Ascending aorta (tissue), 2 donors: Measurements from ENCODE around the gene BTN3A1. TPM values are rescaled to one million over a fixed set of nuclear protein-coding genes. Genes with fewer than 3 reads are reported as not detected.
A peak's percentile ranks its signal among the peaks of the same experiment; 100 is the strongest.

ENCODE experiments used
- DNase-seq, 2 donors: peaks; one replicate each; pipeline ENCODE4 v3.0.0-alpha.2; 2019; ENCODE audit warnings: low spot score in 2 of 2
- H3K27ac ChIP-seq, 2 donors: fragments of 200-600 bp; sonication (generic); one replicate each; pipeline ENCODE4 v1.5.1; 2016 to 2017; ENCODE audit warnings: mild to moderate bottlenecking in 1 of 2
- H3K27me3 ChIP-seq: fragments of 200-600 bp; sonication (generic); one replicate; pipeline ENCODE4 v1.5.1; 2017
- H3K36me3 ChIP-seq, 2 donors: fragments of 200-600 bp; sonication (generic); one replicate each; pipeline ENCODE4 v1.5.1; 2016
- H3K4me1 ChIP-seq, 2 donors: fragments of 200-600 bp; sonication (generic); one replicate each; pipeline ENCODE4 v1.5.1; 2016 to 2017; ENCODE audit warnings: mild to moderate bottlenecking in 1 of 2
- H3K4me3 ChIP-seq, 2 donors: fragments of 200-600 bp; sonication (generic); one replicate each; pipeline ENCODE4 v1.5.1; 2016 to 2017; ENCODE audit warnings: mild to moderate bottlenecking in 1 of 2
- H3K9me3 ChIP-seq, 2 donors: fragments of 200-600 bp; sonication (generic); one replicate each; pipeline ENCODE4 v1.5.1; 2016
- intact Hi-C: fragments of 100-400 bp; cut with DNase I; formaldehyde crosslinking; loops from one replicate; pipeline ENCODE4 v1.15.1; 2023
- total RNA-seq: library from RNA; depleted of rRNA; stranded (reverse); fragments of >200 nt; gene quantifications from one replicate; pipeline ENCODE4 v1.1.0, GENCODE V29; 2016
- TF ChIP-seq, protein P1 (sequence below), 3 experiments: fragments of 200-600 bp in 2 of 3; fragments of 450-650 bp in 1 of 3; sonication (generic) in 2 of 3; IDR thresholded peaks; one replicate each; pipeline ENCODE4 v1.5.1; 2016 to 2019; ENCODE audit warnings: antibody characterized with exemption in 3 of 3, mild to moderate bottlenecking in 1 of 3, moderate library complexity in 1 of 3

Gene BTN3A1
- total RNA-seq, 1 donor from 2014 or later = 7.7 TPM

DNA sequence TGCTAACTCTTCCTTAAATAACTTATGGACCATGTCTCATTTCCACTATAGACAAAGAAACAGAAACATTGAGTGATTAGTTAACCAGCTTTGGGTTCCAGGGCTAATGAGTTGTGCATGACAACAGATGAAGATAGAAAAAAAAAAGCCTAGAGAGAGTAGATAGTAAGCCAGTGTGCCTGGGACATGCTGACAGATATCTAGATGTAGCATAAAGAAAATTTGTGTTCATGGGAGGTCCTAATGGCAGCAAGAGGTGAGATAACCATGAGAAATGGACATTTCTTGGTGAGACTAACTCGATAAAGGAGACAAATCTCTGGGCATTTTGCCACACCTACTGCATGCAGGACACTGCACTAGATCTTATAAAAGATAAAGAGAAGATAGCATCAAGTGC lies 35.5 kb downstream of the BTN3A1 start:
- TF ChIP-seq, protein P1, sequence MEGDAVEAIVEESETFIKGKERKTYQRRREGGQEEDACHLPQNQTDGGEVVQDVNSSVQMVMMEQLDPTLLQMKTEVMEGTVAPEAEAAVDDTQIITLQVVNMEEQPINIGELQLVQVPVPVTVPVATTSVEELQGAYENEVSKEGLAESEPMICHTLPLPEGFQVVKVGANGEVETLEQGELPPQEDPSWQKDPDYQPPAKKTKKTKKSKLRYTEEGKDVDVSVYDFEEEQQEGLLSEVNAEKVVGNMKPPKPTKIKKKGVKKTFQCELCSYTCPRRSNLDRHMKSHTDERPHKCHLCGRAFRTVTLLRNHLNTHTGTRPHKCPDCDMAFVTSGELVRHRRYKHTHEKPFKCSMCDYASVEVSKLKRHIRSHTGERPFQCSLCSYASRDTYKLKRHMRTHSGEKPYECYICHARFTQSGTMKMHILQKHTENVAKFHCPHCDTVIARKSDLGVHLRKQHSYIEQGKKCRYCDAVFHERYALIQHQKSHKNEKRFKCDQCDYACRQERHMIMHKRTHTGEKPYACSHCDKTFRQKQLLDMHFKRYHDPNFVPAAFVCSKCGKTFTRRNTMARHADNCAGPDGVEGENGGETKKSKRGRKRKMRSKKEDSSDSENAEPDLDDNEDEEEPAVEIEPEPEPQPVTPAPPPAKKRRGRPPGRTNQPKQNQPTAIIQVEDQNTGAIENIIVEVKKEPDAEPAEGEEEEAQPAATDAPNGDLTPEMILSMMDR (IDR thresholded peaks at IDR 0.05) = no peak
- Histone ChIP-seq H3K27ac (no peak overlapping the region), H3K4me3 (no peak overlapping the region), H3K36me3 (no peaks in the 10 kb centered on the region), H3K4me1 (peaks cover 4 to 19% of the 10 kb centered on the region in 2 donors), H3K27me3 (no peaks in the 10 kb centered on the region), H3K9me3 (no peaks in the 10 kb centered on the region)
- no peak for DNase-seq
- intact Hi-C loops = loop anchor here (5.0 kb wide), 2 partner anchors 35 kb away; partner anchors contain the start of gene BTN3A1

DNA sequence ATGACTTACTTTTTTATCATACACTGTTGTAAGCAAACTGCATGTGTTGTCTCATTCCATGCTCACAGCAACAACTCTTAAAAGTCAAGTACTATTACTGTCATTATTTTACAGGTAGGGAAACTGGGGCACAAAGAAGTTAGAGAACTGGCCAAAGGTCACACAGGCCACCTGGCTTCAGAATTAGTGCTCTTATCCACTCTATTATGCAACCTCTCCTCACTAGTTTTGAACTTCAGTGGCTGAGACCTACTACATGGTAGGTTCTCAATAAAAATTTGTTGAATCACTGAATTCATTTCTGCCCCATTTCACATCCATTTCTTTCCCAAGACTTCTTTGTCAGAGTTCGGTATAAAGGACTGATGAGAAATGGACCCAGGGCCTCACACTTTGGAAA lies 35.9 kb downstream of the BTN3A1 start:
- no peaks in the 10 kb centered on the region for H3K36me3 ChIP-seq
- TF ChIP-seq, protein P1 (IDR thresholded peaks at IDR 0.05) = no peak
- H3K4me1 ChIP-seq = peaks cover 0 to 14% of the 10 kb centered on the region in 2 donors
- intact Hi-C loops = loop anchor here (5.0 kb wide), 2 partner anchors 34 to 36 kb away; partner anchors contain the start of gene BTN3A1
- no peak overlapping the region for H3K27ac ChIP-seq
- DNase-seq = no peak
- no peaks in the 10 kb centered on the region for H3K9me3 ChIP-seq
- no peaks in the 10 kb centered on the region for H3K27me3 ChIP-seq
- H3K4me3 ChIP-seq = no peak overlapping the region

DNA sequence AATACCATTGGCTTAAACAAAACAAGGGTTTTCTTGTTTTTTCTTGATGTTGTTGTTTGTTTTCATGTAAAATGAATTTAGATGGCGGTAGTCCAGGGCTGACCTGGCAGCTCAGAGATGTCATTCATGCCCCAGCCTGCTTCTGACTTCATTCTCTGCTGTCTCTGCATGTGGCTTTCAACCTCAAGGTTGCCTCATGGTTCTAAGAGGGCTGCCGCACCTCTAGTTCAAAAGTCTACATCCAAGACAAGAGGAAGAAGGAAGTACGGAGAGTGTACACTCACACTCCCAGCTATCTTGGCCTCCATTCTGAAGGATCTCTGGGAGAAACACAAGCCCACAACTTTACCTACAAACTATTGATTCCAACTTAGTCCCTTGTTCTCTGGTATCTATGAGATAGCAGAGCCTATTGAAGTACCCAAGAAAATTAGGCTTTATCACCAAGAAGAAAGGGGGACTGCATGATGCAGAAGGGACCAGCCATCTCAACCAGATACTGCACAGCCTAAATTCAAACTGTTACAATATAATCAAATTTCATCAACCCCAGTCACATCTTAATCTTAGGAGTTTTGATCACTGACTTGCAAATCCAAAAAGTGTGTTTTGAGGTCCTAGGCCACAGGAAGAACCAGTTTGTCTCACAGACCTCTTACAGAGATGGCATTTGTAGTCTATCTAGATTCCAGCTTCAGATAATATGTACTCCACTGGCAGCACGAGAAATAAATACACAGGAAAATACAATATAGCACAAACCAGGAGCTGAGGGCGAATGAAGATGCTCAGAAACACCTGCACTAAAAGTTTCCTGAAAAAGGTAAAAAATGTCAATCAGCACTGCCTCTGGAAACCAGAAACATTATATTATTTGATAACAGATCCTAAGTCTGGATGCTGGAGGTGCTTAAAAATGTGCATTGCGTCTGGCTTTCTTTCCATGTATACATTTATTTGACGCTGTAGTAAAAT lies 37.4 kb downstream of the BTN3A1 start:
- peaks cover 0 to 10% of the 10 kb centered on the region in 2 donors for H3K4me1 ChIP-seq
- H3K27me3 ChIP-seq = no peaks in the 10 kb centered on the region
- TF ChIP-seq, protein P1 (IDR thresholded peaks at IDR 0.05) = no peak
- peak overlapping the region; percentile 60 to 63 for H3K4me3 ChIP-seq
- H3K36me3 ChIP-seq = no peaks in the 10 kb centered on the region
- intact Hi-C loops = loop anchor here (1.0 to 5.0 kb wide), 5 partner anchors 17 to 56 kb away; partner anchors contain the start of genes BTN2A1, BTN2A2 and BTN3A1
- H3K9me3 ChIP-seq = no peaks in the 10 kb centered on the region
- DNase-seq = no peak
- peak overlapping the region in 1 of 2 donors; percentile 67 for H3K27ac ChIP-seq

DNA sequence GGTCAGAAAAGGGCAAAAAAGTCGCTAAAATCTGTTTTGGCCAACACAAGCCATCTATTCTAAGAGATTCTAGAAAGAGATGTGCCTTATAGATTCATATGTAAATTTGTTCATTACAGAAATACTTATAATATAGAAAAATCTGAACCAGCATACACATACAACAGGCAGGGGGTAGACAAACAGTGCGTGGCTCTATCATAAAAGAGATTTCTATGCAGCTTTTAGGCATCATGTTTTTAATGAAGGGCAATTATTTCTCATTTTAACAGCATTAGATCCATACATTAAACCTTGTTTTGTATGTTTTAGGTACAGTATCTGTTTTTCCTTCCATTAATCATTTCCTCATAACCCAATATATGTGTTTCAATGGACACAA lies 38.9 kb downstream of the BTN3A1 start:
- TF ChIP-seq, protein P1 (IDR thresholded peaks at IDR 0.05) = no peak
- Histone ChIP-seq H3K4me3 (peak overlapping the region; percentile 60 to 63), H3K4me1 (peaks cover 0 to 10% of the 10 kb centered on the region in 2 donors), H3K27ac (peak overlapping the region; percentile 67 to 72), H3K36me3 (peaks cover 0 to 4% of the 10 kb centered on the region in 2 donors), H3K27me3 (no peaks in the 10 kb centered on the region), H3K9me3 (no peaks in the 10 kb centered on the region)
- DNase-seq = no peak
- intact Hi-C loops = loop anchor here (1.0 to 2.0 kb wide), 3 partner anchors 16 to 58 kb away; partner anchors contain the start of genes BTN2A1 and BTN2A2

DNA sequence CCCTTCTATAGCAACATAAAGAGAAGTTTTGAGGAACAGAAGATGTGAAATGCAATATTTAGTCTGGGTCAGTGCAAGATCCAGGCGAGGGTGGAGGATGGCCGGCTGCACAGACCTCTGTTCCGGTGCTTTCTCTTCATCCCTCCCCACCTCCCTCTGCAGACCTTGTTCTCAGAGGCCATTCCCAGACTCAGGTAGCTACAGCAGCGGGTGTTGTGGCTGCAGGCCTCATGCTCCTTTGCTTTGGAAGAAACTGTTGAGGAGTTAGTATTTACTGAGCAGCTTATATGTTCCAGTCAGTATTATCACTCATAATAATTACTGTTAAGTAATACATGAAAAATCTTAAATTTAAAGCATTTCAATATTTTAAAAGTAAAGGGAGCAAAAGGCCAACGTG lies 39.9 kb downstream of the BTN3A1 start:
- Histone ChIP-seq H3K27ac (no peak overlapping the region), H3K4me3 (peak overlapping the region in 1 of 2 donors; percentile 60), H3K36me3 (peaks cover 0 to 4% of the 10 kb centered on the region in 2 donors), H3K9me3 (no peaks in the 10 kb centered on the region), H3K27me3 (no peaks in the 10 kb centered on the region), H3K4me1 (peaks cover 0 to 10% of the 10 kb centered on the region in 2 donors)
- DNase-seq = no peak
- TF ChIP-seq, protein P1 (IDR thresholded peaks at IDR 0.05) = no peak
- intact Hi-C loops = loop anchor here (2.0 kb wide), 1 partner anchor 15 kb away; the partner anchor contains the start of gene BTN2A1
